ENCODE results near the gene EXT2.
A peak's percentile ranks its signal among the peaks of the same experiment; 100 is the strongest.

The EXT2 gene

DNA sequence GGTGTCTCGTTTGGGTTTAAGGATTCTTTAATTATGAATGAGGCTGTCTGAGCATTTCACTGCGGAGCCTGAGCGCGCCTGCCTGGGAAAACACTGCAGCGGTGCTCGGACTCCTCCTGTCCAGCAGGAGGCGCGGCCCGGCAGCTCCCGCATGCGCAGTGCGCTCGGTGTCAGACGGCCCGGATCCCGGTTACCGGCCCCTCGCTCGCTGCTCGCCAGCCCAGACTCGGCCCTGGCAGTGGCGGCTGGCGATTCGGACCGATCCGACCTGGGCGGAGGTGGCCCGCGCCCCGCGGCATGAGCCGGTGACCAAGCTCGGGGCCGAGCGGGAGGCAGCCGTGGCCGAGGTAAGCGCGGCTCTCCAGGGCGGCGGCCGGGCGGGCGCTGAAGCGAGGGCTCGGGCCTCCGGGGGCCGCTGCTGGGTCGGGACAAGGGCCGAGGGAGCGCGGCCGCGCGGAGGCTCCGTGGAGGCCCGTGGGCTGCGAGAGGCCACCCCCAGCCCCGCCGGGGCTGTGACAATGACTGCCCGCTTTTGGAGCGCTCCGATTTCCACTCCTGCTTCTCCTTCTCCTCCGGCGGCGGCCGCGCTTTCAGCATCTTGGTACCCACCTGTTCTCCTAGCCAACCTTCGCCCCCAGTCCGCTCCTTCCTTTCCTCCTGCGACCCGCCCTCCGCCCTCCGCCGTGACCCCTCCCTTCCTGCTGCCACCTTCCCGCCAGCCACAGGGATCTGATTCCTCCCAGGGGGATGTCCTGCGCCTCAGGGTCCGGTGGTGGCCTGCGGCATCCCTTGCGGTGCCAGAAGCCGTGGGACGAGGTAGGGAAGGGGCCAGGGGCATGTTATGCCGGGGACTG lies at the start of gene EXT2:
EXT2 (plus strand) TSS at position 173 of the 854 bp plus-strand sequence. CDS start 12,035 bp downstream, outside the sequence.
- DNase-seq (ENCODE audit: low read depth), result peak; percentile 62

- DNase-seq (ENCODE audit: low read depth), result no peak
Measured at GRCh38 chr11:44046182-44046581, 49.3 kb upstream of the EXT2 start.

DNA sequence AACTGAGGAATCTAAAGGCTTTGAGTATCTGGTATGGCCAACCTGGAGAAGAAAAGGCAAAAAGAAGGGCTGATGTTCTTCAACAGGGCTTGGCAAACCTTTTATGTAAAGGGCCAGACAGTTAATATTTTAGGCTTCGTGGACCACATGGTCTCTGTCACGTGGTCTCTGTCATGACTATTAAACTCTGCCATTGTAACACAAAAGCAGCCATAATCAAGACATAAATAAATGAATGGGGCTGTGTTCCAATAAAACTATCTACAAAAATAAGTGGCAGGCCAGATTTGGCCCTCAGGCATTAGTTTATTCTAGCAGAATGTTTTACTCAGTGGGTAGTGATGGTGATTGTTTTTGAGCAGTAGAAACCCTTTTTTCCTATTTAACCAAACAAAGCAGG lies 48.2 kb upstream of the EXT2 start:
- DNase-seq (ENCODE audit: low read depth), result no peak

DNA sequence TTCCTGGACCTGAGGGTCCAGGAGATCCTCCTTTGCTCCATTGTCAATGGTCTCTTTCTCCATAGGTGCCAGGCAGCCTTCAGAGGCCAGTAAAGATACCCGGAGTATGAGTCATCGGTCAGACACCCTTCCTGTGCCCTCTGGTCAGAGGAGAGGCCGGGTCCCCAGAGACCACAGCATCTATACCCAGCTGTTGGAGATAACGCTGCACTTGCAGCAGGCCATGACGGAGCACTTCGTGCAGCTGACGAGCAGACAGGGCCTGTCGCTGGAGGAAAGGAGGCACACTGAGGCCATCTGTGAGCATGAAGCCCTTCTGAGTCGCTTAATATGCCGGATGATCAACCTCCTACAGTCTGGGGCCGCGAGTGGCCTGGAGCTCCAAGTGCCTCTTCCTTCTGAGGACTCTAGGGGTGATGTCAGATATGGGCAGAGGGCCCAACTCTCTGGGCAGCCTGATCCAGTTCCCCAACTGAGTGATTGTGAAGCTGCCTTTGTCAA lies 47.5 kb upstream of the EXT2 start, which contains the start of gene ACCSL:
ACCSL (plus strand) TSS at position 51 of the 501 bp plus-strand sequence; CDS start at position 107, 56 bp downstream.
- DNase-seq (ENCODE audit: low read depth), result no peak

DNA sequence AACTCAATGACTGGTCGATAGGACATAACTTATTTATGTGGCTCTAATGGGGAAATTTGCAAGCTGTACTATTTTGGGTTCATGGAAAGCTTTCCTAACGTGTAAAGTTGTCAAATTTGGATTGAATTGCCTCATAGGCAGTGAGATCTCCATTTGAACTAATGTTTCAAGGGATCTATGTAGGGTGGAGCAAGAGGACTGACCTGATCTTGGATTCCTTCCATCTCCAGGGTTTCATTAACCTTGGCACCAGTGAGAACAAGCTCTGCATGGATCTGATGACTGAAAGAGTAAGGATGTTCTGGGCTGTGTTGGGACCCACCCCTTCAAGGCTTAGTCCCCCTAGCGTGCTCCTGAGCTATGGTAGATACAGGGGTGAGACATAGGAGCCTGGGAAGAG lies 45.6 kb upstream of the EXT2 start:
- no peak for DNase-seq (ENCODE audit: low read depth)

- DNase-seq (ENCODE audit: low read depth), result no peak
Measured at GRCh38 chr11:44051171-44051570, 44.3 kb upstream of the EXT2 start.

GRCh38 chr11:44057340-44057739 lies 38.1 kb upstream of the EXT2 start:
- DNase-seq (ENCODE audit: low read depth), result no peak

- DNase-seq (ENCODE audit: low read depth), result no peak
Measured at GRCh38 chr11:44058275-44058674, 37.2 kb upstream of the EXT2 start.

DNA sequence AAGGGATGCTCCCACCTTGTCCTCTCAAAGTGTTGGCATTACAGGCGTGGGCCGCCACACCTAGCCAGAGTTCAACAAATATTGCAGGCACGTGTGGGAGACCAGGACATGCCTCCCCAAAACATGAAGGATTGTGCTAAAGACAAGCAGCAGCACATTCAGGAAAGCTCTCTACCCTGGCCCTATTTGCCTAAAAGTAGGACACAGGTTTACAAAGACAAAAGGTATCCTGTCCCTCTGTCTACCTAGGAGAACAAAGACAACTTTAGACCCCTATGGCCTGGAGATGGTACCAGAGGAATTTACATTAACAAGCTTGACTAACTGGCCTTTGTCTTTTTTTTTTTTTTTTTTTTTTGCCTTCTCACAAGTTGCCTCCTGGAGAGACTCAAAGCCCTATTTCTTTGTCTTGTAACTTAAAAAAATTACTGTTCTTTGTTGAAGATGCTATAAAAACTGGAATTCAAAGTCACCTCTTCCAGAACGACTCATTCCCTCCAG lies 30.3 kb upstream of the EXT2 start:
- peak; percentile 5 for DNase-seq (ENCODE audit: low read depth)

GRCh38 chr11:44065841-44066731 lies 29.4 kb upstream of the EXT2 start, which contains the start of gene ACCS:
Gene ACCS, plus strand, starts transcription at chr11:44066270. Its CDS starts 1,358 bp downstream, at chr11:44067628.
- DNase-seq (ENCODE audit: low read depth), result peak; percentile 84

DNA sequence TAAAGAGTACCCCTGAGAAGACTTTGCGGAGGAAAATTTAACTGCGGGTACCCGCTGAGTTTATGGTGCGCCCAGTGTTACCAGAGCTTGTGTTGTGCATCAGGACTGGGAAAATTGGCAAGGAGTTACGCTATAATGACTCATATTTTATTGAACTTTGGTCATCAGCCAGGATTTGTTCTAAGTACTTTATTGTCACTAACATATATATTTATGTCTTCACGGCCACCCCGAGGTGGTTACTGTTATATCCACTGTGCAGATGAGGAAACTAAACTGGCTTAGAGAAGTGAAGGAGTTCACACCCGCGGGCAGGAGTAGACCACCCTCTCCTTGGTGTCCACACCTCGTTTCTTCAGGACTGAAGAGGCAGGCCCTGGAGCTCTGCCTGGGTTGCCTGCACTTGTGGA lies 28.7 kb upstream of the EXT2 start:
- DNase-seq (ENCODE audit: low read depth), result peak; percentile 38

DNA sequence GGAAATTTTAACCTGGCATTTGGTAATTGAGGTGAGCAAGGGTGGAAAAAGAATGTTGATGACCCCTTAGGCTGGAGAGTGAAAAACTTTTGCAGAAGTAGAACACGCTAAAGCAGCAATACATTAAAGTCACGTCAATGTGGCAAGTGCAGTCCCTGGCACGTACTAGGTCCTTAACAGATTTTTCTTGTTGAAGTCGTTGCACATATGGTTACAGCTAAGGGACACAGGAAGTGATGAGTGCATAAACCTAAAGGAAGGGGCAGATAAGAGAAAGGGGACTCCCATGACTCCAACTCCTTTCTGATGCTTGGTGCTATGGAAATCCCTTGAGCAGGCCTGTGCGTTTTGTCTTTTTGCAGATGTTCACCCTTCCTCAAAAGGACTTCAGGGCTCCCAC lies 28.2 kb upstream of the EXT2 start:
- no peak for DNase-seq (ENCODE audit: low read depth)

GRCh38 chr11:44068180-44068579 lies 27.3 kb upstream of the EXT2 start:
- DNase-seq (ENCODE audit: low read depth), result no peak

GRCh38 chr11:44071157-44071556 lies 24.3 kb upstream of the EXT2 start:
- DNase-seq (ENCODE audit: low read depth), result no peak

DNA sequence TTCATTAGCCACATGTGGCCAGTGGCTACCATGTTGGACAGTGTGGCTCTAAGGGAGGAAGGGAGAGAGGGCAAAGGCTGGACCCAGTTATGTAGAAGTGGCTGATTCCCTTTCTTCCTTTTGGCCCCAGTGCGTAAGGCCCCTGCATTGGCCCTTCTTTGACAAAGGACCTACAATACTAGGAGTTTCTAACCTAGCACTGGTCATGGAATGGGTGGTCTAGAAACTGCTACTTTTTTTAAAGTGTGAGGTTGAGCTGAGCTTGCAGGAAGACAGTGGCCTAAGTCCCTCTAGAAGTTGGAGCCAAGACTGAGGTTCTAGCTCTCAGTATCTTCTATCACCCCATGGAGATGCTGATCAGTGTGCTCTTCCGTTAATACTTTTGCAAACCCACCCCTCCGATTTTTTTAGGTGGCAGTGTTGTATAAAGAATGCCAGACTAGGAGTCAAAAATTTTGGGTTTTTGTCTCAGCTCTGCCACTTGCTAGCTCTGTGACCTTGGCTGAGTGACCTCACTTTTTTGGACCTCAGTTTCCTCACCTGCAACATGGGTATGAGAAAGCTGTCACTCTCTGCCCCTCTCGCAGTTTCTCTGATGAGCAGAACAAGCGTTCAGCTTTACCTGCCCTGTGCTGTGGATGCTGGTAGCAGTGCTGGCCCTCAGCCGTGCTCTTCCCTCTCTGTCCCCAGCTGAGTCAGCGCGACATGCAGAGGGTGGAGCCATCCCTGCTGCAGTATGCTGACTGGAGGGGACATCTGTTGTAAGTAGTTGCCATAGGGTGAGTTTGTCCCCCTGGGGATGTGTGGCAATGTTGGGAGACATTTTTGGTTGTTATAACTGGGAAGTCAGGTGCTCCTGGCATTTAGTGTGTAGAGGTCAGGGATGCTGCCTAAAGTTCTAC lies 22.5 kb upstream of the EXT2 start:
- no peak for DNase-seq (ENCODE audit: low read depth)

DNA sequence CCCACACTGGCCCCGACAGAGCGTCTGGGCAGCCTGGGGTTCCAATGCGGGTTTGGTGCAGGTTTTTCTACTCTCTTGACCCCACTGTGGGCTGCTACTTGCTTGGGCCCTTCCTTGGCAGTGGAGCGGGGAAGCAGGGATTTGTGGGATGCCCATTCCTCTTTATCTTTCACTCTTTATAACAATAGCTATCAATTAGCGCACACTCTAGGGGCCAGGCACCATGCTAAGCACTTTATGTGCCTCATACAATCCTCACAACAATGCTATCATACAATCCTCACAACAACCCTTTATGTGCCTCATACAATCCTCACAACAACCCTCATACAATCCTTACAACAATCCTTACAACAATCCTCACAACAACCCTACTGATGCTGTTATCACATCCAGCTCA lies 16.7 kb upstream of the EXT2 start:
- no peak for DNase-seq (ENCODE audit: low read depth)

DNA sequence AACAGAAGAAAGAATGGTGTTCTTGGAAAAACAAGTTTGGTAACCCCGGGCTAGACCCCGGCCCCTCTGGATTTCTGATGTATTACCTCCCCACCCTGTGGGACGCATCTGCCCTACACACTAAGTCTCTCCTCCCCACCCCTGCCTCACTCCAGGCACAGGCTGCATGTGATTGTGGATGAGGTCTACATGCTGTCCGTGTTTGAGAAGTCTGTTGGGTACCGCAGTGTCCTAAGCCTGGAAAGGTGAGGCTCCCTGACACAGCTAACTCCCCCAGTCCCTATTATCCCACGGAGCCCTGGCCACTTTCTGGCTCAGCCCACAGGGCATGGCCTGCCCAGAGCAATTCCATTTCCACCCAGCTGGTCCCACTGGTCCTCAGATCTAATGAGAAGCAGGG lies 16.1 kb upstream of the EXT2 start:
- no peak for DNase-seq (ENCODE audit: low read depth)

- DNase-seq (ENCODE audit: low read depth), result no peak
Measured at GRCh38 chr11:44080951-44081350, 14.5 kb upstream of the EXT2 start.

DNA sequence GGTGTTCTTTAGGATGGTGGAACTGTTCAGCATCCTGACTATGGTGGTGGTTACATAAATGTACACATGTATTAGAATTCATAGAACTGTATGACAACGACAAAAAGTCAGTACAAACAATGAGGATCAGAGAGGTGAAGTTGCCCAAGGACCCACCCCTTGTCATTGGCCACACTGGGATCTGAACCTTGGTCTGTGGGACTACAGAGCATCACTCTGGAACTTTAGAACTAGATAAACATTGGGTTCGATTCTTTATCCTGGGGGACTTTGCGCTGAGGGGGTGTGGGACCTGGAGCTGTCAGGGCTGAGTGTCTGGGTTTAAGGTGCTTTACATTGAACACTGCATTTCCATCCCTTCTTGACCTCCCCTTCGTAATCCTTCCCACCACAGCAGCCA lies 12.8 kb upstream of the EXT2 start:
- DNase-seq (ENCODE audit: low read depth), result no peak

- no peak for DNase-seq (ENCODE audit: low read depth)
Measured at GRCh38 chr11:44083433-44083832, 12.0 kb upstream of the EXT2 start.

DNA sequence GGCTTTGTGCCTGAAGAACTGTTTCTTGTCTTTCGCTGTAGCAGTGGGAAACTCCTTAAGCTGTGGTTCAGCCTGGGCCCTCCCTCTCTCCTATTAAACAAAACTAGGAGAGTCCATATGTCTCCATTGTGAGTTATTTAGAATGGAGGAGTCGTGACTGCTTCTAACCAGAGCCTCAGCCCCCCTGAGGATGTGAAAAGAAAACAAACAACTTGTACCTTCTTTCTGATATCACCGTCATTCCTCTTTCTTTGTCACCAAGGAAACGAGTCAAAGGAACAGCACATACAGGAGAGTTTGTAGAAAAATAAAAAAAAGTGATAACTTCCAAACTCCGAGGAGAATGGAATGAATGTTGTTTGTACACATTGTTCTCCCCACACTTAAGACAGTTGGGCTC lies 11.6 kb upstream of the EXT2 start:
- DNase-seq (ENCODE audit: low read depth), result no peak

All from GM04504 (cell line).